ENCODE data around the gene MINDY4.

The MINDY4 gene

DNA sequence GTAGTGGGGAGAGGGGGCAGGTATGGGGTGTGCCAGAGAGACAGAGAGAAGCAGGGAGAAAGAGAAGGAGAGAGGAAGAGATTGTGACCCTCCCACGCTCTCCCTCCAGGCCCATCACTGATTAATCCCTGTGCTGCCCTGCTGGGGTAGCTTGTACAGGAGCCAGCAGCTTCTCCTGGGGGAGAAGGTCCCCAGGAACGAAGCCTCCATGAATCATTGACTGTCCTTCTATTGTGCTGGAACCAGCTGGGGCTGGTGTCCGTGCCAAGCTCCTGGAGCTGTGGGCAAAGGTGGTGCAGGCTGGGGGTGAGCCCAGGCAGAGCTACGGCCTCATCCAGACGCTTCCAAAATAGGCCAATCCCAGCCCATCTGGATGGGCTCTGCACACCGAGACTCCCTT, 161.3 kb downstream of the MINDY4 start:
- Histone ChIP-seq H2AK5ac (ENCODE audit: low read length) (no peak overlapping the region), H3K27me3 (ENCODE audit: insufficient read depth, low read length, poor library complexity) (no peaks in the 10 kb centered on the region), H3K4ac (ENCODE audit: low read depth, low read length) (no peak overlapping the region), H3K36me3 (ENCODE audit: control insufficient read depth, insufficient read depth, low read length) (no peaks in the 10 kb centered on the region), H3K23ac (ENCODE audit: low read length) (no peak overlapping the region), H4K5ac (ENCODE audit: low read length) (no peak overlapping the region), H3K4me3 (ENCODE audit: low read length) (no peak overlapping the region), H3K79me1 (ENCODE audit: low read length) (no peaks in the 10 kb centered on the region), H2BK15ac (replicated peaks; ENCODE audit: low read depth) (no peak overlapping the region), H3K56ac (ENCODE audit: low read length) (no peak overlapping the region), H3K18ac (ENCODE audit: low read length) (no peak overlapping the region), H3K27ac (ENCODE audit: low read depth, low read length) (no peak overlapping the region), H4K8ac (ENCODE audit: low read depth, low read length) (no peak overlapping the region), H3K9ac (ENCODE audit: low read length) (no peak overlapping the region), H2BK120ac (ENCODE audit: low read depth, low read length) (no peak overlapping the region), H3K4me1 (ENCODE audit: control insufficient read depth, low read depth, low read length) (no peaks in the 10 kb centered on the region), H3K79me2 (ENCODE audit: control insufficient read depth, insufficient read depth, low read length) (no peaks in the 10 kb centered on the region), H3K4me2 (ENCODE audit: low read length) (no peak overlapping the region), H2BK5ac (ENCODE audit: low read length) (no peak overlapping the region)
- DNase-seq = no peak
- whole genome bisulfite sequencing (ENCODE audit: extremely low coverage, insufficient coverage, low lambda C conversion rate) = no CpG with 5 or more reads among the region's 6 CpGs

DNA sequence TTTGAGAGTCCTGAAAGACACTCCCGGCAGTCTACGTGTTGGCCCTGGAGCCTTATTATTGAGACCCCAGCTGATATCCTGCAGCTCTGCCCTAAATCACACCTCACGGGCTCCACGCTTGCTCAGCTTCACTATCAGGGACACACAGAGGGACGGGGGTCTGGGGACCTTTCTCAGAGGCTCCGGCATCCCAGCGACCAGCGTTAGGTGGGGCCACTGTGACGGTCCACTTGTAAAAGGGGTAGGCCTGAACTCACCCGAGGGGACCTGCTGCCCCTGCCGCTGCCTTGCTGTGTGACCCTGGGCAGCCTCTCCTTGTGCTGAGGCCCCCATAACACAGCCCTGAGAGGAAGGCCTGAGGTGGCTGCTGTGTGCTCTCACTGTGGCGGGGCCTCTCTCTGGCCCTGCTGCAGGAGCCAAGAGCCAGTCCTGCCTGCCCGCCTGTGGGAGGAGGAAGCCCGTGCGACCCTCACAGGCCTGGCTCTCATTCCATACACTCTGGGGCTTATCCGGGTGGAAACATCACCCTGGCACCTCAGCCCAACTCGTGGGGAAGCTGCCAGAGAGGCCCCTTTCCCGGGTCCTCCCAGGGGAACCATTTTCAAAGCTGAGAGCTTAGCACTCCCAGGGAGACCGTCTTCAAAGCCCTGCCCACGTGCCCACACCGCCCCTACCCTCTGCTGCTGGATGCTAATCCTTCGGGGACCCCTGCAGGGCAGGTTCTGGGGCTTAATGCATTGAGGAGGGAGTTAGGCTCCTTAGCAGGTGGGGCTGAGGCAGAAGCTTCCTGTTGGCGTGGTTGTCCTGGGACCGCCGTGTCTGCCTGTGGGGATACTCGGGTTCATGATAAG, 162.1 kb downstream of the MINDY4 start:
- Histone ChIP-seq H2BK120ac (ENCODE audit: low read depth, low read length) (no peak overlapping the region), H2AK5ac (ENCODE audit: low read length) (no peak overlapping the region), H3K18ac (ENCODE audit: low read length) (no peak overlapping the region), H3K27me3 (ENCODE audit: insufficient read depth, low read length, poor library complexity) (no peaks in the 10 kb centered on the region), H2BK15ac (replicated peaks; ENCODE audit: low read depth) (no peak overlapping the region), H3K27ac (ENCODE audit: low read depth, low read length) (no peak overlapping the region), H2BK5ac (ENCODE audit: low read length) (no peak overlapping the region), H3K79me2 (ENCODE audit: control insufficient read depth, insufficient read depth, low read length) (no peaks in the 10 kb centered on the region), H4K8ac (ENCODE audit: low read depth, low read length) (no peak overlapping the region), H3K4me1 (ENCODE audit: control insufficient read depth, low read depth, low read length) (no peaks in the 10 kb centered on the region), H4K5ac (ENCODE audit: low read length) (no peak overlapping the region), H3K79me1 (ENCODE audit: low read length) (no peaks in the 10 kb centered on the region), H3K4me3 (ENCODE audit: low read length) (no peak overlapping the region), H3K4ac (ENCODE audit: low read depth, low read length) (no peak overlapping the region), H3K56ac (ENCODE audit: low read length) (peak overlapping the region; percentile 15), H3K23ac (ENCODE audit: low read length) (no peak overlapping the region), H3K4me2 (ENCODE audit: low read length) (no peak overlapping the region), H3K9ac (ENCODE audit: low read length) (no peak overlapping the region), H3K36me3 (ENCODE audit: control insufficient read depth, insufficient read depth, low read length) (no peaks in the 10 kb centered on the region)
- WGBS (ENCODE audit: extremely low coverage, insufficient coverage, low lambda C conversion rate) = no CpG with 5 or more reads among the region's 26 CpGs
- peak; percentile 28 for DNase-seq

DNA sequence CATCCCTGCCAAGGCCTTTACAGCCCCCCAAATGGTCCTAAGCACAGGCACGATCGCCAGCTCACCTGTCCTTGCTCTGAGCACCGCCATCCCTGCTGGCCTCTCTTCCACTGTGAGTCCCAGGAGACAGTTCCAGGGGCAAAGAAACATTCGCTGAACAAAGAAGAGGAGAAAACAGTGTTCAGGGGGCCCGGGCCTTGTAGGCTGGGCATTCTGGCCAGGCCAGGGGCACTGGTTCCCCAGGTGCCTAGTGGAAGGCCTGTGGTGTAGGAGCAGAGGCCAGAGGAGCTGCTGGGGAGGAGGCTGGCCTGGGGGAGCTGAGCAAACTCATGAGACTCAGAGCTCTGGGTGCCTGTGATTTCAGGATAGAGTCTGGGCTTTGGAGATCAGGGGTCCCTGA, 163.0 kb downstream of the MINDY4 start:
- no peak overlapping the region for H2BK120ac ChIP-seq (ENCODE audit: low read depth, low read length)
- H3K4me2 ChIP-seq (ENCODE audit: low read length) = no peak overlapping the region
- no peaks in the 10 kb centered on the region for H3K36me3 ChIP-seq (ENCODE audit: control insufficient read depth, insufficient read depth, low read length)
- no peak overlapping the region for H2BK15ac ChIP-seq (replicated peaks; ENCODE audit: low read depth)
- H3K27ac ChIP-seq (ENCODE audit: low read depth, low read length) = no peak overlapping the region
- no peak overlapping the region for H3K9ac ChIP-seq (ENCODE audit: low read length)
- no peak overlapping the region for H4K8ac ChIP-seq (ENCODE audit: low read depth, low read length)
- no peak overlapping the region for H2AK5ac ChIP-seq (ENCODE audit: low read length)
- H3K4me3 ChIP-seq (ENCODE audit: low read length) = no peak overlapping the region
- no CpG with 5 or more reads among the region's 5 CpGs for WGBS (ENCODE audit: extremely low coverage, insufficient coverage, low lambda C conversion rate)
- no peaks in the 10 kb centered on the region for H3K27me3 ChIP-seq (ENCODE audit: insufficient read depth, low read length, poor library complexity)
- no peak overlapping the region for H2BK5ac ChIP-seq (ENCODE audit: low read length)
- H3K4ac ChIP-seq (ENCODE audit: low read depth, low read length) = no peak overlapping the region
- H3K56ac ChIP-seq (ENCODE audit: low read length) = no peak overlapping the region
- no peak overlapping the region for H3K23ac ChIP-seq (ENCODE audit: low read length)
- H3K4me1 ChIP-seq (ENCODE audit: control insufficient read depth, low read depth, low read length) = no peaks in the 10 kb centered on the region
- H4K5ac ChIP-seq (ENCODE audit: low read length) = no peak overlapping the region
- H3K18ac ChIP-seq (ENCODE audit: low read length) = no peak overlapping the region
- H3K79me1 ChIP-seq (ENCODE audit: low read length) = no peaks in the 10 kb centered on the region
- H3K79me2 ChIP-seq (ENCODE audit: control insufficient read depth, insufficient read depth, low read length) = no peaks in the 10 kb centered on the region
- DNase-seq = no peak

DNA sequence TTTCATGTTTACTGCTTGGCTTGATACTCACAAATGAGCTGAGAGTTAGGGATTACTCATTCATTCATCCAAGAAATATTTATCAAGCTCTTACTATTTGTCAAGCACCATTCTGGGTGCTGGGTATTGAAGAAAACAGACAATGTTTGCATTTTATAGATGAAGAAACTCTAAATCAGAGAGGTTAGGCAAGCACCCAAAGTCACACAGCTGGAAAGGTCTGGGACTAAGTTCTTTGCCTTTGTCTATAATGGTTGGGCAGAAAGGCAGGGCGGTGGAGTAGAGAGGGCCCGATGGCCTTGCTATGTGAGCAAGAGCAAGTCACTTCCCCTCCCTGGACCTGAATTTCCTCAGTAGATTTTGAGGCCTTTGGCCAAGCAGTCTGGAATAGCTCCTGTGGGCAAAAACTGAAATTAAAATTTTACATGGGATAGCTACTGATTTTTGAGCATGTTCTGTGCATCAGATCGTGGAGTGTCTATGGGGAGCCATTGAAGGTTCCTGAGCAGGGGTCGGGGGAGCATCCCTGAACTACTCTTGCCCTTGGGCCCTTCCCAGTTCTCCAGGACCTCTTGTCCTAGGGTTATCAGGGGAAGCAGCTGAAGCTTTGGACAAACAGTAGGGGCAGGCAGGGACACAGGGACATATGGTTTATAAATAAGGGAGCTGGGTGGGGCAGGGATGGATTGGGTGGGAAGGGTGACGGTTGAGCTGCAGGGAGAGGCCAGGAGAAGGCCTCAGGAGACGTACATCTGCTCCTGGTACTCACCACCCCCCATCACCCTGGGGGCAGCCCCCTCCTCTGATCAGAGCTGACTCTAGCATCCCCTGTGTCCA, 163.7 kb downstream of the MINDY4 start:
- Histone ChIP-seq H3K4me1 (ENCODE audit: control insufficient read depth, low read depth, low read length) (no peaks in the 10 kb centered on the region), H3K9ac (ENCODE audit: low read length) (no peak overlapping the region), H2BK15ac (replicated peaks; ENCODE audit: low read depth) (no peak overlapping the region), H3K27me3 (ENCODE audit: insufficient read depth, low read length, poor library complexity) (no peaks in the 10 kb centered on the region), H3K4ac (ENCODE audit: low read depth, low read length) (no peak overlapping the region), H3K36me3 (ENCODE audit: control insufficient read depth, insufficient read depth, low read length) (no peaks in the 10 kb centered on the region), H3K4me3 (ENCODE audit: low read length) (no peak overlapping the region), H3K27ac (ENCODE audit: low read depth, low read length) (no peak overlapping the region), H4K5ac (ENCODE audit: low read length) (no peak overlapping the region), H4K8ac (ENCODE audit: low read depth, low read length) (no peak overlapping the region), H3K4me2 (ENCODE audit: low read length) (no peak overlapping the region), H3K18ac (ENCODE audit: low read length) (no peak overlapping the region), H3K56ac (ENCODE audit: low read length) (no peak overlapping the region), H3K79me2 (ENCODE audit: control insufficient read depth, insufficient read depth, low read length) (no peaks in the 10 kb centered on the region), H3K79me1 (ENCODE audit: low read length) (no peaks in the 10 kb centered on the region), H2BK120ac (ENCODE audit: low read depth, low read length) (no peak overlapping the region), H3K23ac (ENCODE audit: low read length) (no peak overlapping the region), H2AK5ac (ENCODE audit: low read length) (no peak overlapping the region), H2BK5ac (ENCODE audit: low read length) (no peak overlapping the region)
- WGBS (ENCODE audit: extremely low coverage, insufficient coverage, low lambda C conversion rate) = no CpG with 5 or more reads among the region's 6 CpGs
- DNase-seq = no peak

DNA sequence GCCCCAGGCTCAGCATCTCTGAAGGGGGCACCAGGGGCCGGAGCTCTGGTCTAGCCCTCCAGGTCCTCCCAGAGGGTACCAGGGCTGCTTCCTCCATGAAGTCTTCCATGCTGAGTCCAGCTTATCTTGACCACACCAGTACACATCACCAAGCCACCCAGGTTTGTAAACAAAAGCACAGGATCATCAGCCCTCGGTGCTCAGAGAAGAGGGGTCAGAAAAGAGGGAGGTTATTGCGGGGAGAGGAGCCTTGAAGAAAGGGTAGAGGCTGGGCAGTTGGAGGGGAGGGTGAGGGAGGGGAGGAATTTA, 164.3 kb downstream of the MINDY4 start:
- no peak overlapping the region for H3K4me2 ChIP-seq (ENCODE audit: low read length)
- H3K4me1 ChIP-seq (ENCODE audit: control insufficient read depth, low read depth, low read length) = no peaks in the 10 kb centered on the region
- no peak overlapping the region for H2BK120ac ChIP-seq (ENCODE audit: low read depth, low read length)
- H2BK15ac ChIP-seq (replicated peaks; ENCODE audit: low read depth) = no peak overlapping the region
- H4K5ac ChIP-seq (ENCODE audit: low read length) = no peak overlapping the region
- H3K27ac ChIP-seq (ENCODE audit: low read depth, low read length) = no peak overlapping the region
- H3K27me3 ChIP-seq (ENCODE audit: insufficient read depth, low read length, poor library complexity) = no peaks in the 10 kb centered on the region
- H2AK5ac ChIP-seq (ENCODE audit: low read length) = no peak overlapping the region
- no peaks in the 10 kb centered on the region for H3K79me1 ChIP-seq (ENCODE audit: low read length)
- no peak overlapping the region for H4K8ac ChIP-seq (ENCODE audit: low read depth, low read length)
- no peaks in the 10 kb centered on the region for H3K36me3 ChIP-seq (ENCODE audit: control insufficient read depth, insufficient read depth, low read length)
- DNase-seq = no peak
- no peaks in the 10 kb centered on the region for H3K79me2 ChIP-seq (ENCODE audit: control insufficient read depth, insufficient read depth, low read length)
- H3K56ac ChIP-seq (ENCODE audit: low read length) = no peak overlapping the region
- no peak overlapping the region for H2BK5ac ChIP-seq (ENCODE audit: low read length)
- no peak overlapping the region for H3K23ac ChIP-seq (ENCODE audit: low read length)
- no CpG with 5 or more reads among the region's 3 CpGs for WGBS (ENCODE audit: extremely low coverage, insufficient coverage, low lambda C conversion rate)
- no peak overlapping the region for H3K18ac ChIP-seq (ENCODE audit: low read length)
- H3K4ac ChIP-seq (ENCODE audit: low read depth, low read length) = no peak overlapping the region
- no peak overlapping the region for H3K9ac ChIP-seq (ENCODE audit: low read length)
- no peak overlapping the region for H3K4me3 ChIP-seq (ENCODE audit: low read length)

All from mesendoderm (in vitro differentiated cells).